HG02943 (cell line): ENCODE results near the gene MCRIP1.

Experiments
- ATAC-seq: cut with Tn5 transposase; IDR thresholded peaks from one replicate; pipeline ENCODE4 v1.9.1; 2021; ENCODE audit warnings: mild to moderate bottlenecking, low read depth, moderate library complexity; ENCODE audit not compliant: unreplicated experiment

Gene MCRIP1

DNA sequence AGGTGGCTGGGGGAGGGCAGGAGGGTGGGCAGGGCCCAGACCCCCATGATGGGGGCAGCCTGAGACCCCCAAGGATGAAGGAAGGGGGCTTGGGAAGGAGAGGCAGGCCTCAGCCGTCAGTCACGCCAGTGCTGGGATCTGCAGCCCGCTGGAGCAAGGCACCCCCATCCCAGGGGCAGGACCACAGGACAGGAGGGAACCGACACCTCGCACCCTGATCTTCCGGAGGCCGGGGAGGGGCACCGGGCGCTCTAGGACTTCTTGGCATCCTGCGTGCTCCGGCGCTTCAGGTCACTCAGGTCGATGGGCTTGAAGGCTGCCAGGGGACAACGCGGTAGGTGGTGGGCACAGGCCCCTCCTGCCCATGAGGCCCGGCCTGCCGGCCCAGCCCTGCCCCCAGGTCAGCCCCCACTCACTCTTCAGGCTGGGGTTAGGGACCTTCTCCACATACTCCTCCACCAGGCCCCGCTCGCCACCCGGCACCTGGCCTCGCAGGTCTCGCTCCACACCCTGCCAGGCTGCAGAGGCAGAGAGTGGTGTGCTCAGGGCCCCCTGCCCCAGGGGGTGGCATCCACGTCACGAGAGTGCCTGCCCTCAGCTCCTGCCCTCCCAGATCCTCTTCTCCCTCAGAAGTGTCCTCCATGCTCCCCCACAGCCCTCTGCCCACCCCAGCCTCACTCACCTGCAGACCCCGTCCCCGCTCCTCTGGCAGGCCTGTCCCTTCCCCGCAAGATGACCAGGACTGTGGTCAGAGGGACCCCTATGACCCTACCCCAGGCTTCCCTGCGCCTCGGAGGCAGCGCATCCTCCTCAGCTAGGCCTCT is 9.9 kb downstream of the MCRIP1 start:
- ATAC-seq = no peak

DNA sequence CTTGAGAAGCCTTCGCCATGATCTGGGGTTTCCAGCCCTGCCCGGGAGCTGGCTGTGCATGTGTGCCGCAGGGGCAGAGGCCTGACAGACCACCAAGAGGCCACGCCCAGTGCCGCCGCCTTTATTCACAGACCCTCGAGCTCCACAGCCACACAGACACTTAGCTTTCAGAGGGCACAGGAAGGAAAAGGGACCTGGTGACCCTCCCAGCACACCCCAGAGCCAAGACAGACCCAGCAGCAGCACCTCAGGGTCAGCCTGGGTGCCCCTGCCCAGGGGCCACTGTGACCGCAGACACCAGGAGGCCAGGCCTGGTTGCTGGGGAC is 10.8 kb downstream of the MCRIP1 start:
- no peak for ATAC-seq

DNA sequence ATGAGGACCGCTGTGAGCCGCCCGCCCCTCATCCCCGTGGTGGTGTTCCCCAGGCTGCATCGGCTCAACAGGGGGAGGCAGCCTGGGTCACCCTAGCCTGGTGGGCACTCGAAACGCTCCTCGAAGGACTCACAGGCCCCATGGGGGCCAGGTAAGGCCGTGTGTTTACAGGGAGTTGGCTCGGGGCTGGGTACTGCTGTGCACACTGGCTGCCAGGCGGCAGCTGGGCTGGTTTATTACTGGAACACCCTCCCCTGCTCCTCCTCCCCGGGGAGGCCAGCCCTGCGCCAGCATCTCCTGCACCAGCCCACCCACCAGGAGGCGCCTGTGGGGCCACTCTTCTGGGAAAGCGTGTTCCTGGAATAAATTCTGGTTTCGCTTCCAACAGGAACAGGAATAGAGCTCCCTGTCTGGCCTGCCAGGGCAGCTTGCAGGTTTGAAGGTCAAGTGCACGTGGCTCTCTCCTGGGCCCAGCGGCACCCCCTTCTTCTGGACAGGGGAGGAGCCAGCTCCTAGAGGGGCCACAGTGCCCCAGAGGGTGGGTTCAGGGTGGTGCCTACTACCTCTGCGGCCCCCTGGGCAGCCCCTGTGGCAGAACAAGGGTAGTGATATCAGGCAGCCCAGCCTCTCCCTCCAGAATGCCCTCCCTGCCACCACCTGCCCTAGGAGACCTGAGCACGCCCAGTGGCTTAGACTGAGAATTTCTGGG is 11.3 kb downstream of the MCRIP1 start:
- ATAC-seq = no peak

DNA sequence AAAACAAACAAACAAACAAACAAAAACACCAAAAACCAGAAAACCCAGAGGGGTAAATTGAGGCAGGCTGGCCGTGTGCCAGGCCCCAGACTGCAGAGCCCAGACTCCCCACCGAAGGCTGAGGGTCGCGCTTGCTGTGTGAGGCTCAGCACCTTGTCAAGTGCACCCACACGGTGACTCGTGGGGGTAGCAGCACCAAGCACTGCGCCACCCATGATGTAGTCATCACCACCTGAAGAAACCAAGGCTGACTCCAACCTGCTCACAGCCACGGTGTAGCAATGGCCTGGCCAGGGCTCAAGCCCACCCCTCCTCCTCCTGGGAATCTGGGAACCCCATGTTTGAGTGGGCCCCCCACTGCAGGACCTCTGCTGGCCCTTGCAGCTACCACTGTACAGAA is 11.9 kb downstream of the MCRIP1 start:
- ATAC-seq = no peak

DNA sequence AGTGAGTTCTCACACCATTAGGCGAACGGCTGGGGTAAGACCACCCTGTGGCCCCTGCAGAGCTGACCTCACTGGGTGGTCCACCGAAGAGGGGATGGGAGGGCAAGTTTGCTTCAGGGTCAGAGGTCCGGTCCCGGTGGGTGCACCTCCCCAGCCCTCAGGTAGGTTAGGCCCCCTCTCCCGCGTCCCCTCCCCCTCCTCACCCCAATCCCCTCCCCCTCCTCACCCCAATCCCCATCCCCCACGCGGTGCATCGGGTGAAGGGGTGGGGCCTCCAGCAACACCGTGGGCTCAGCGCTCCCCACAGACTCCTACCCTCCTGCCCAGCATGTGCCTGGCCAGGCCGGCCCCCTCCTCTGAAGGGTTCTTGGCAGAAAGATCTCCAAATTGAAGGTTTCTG is 13.4 kb downstream of the MCRIP1 start:
- no peak for ATAC-seq

DNA sequence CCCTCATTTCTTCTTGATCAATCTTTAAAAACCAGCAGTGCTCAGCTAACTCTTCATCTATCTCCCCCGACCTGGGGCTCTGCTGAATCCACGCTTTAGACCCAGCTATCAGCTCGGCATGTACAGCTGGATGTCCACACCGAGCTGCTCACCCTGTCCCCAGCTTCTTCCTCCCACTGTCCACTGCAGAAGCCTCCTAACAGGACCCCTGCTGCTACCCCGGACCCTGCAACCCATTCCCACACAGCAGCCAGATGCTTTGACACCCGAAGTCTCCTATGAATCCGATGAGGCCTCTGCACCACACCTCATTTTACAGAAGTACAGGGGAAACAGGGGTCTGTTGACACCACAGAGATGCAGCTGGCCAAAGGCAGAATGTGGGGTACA is 15.3 kb downstream of the MCRIP1 start:
- no peak for ATAC-seq

DNA sequence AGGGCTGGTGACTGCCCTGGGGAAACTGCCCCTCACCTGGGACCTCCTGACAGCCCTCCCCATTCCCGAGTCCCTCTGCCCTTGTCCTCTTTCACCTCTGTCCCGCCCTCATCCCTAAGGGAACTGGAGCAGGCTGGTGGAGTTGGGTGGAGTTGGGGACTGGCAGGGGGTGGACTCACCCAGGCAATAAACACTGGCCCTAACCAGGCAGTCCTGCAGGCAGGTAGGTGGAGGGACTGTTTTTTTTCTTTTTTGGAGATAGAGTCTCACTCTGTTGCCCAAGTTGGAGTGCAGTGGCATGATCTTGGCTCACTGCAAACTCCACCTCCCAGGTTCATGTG is 17.5 kb downstream of the MCRIP1 start:
- no peak for ATAC-seq

DNA sequence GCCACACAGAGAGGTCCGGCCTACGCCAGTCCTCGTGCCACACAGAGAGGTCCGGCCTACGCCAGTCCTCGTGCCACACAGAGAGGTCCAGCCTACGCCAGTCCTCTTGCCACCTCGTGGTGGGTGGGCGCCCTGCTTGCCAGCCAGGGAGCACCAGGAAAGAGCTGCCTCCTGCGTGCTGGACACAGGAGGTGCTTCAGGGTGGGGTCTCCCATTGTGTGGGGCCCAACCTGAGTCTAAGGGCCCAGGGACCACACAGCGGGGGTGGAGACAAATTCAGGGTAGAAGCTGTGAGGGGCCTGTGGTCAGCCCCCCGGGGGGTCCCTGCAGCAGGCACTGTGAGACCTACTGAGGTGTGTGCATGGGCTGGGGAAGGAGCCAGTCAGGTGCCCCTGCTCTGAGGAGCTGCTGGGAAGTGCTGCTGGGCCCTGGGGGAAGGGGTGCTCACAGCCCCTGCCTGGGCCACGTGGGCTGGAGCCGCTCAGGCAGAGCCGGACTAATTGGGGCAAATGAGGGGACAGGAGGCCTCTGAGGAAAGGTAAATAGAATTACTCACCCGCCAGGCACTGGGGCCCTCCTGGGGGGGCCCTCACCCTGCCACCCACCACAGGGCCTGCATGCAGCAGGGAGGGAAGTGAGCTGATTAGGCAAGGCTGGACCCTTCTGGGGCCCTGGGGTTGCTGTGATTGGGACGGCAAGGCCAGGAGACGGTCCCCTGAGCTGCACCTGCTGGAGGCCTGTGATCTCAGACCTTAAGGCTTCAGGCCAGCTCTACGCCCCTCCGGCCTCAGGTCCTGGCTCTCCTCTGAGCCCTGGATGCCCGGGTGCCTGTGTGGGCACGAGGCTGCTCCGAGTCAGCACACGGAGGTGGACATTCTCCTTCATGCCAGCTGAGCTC is 18.1 kb downstream of the MCRIP1 start:
- no peak for ATAC-seq

DNA sequence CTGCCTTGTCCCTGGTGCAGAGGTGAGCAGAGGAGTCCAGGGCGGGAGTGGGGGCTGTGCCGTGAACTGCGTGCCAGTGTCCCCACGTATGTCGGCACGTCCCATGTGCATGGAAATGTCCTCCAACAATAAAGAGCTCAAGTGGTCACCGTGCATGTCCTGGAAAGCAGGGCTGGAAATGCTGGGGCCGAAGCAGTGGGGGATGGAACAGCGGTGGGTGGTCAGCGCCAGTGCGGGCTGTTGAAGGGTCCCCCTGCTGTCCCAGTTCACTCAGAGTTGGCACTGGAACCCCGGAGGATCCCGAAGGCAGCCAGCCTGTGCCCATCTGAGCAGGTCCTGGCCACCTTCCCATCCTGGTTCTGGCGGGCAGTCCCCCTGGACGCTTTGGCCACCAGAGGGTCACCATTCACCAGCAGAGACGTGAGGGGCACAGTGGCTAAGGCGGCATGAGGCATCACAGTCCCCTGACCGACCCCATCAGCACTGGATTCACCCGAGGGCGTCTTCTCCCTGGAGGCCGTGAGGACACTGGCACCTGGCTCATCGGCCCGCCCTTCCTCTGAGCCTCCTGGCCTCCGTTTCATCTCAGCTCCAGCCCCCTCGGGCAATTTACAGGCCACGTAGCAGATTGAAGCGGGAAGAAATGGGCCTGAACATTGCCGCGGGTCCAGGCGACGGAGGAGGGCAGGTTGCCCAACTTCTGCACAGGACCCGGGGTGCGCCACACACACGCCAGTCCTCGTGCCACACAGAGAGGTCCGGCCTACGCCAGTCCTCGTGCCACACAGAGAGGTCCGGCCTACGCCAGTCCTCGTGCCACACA is 19.0 kb downstream of the MCRIP1 start:
- ATAC-seq = no peak

DNA sequence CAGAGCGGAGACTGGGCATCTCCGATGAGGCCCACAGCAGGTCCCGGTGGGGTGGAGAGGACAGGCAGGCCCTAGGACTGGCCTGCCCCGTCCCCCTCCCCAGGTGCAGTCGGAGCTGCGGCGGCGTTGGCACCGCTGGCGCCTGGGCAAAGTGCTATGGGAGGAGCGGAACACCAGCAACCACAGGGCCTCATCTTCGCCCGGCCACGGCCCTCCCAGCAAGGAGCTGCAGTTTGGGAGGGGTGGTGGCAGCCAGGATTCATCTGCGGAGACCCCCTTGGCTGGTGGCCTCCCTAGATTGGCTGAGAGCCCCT is 19.8 kb downstream of the MCRIP1 start:
- ATAC-seq = no peak

DNA sequence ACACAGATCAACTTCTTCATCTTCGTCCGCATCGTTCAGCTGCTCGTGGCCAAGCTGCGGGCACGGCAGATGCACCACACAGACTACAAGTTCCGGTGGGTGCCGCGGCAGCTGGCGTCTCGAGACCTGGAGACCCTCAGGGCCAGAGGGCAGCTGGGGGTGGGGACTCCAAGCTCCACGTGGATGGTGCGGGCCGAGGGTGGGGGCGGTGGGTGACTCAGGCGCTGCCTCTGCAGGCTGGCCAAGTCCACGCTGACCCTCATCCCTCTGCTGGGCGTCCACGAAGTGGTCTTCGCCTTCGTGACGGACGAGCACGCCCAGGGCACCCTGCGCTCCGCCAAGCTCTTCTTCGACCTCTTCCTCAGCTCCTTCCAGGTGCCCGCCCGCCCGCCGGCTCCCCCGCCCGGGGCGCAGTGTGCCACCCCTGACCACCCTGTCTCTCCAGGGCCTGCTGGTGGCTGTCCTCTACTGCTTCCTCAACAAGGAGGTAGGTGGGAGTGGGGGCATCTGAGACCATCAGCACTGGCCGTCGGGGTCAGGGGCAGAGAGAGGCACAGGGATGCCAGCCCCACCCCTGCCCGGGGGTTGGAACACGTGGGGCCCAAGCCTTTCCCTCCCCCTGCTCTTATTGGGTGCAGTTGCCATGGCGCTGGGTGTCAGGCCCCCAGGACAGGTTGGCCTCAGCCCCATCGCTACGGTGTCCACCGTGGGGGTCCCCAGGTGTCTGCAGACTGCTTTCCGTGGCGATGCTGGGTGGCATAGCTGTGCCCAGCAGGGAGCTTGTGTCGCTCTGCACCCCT is 20.3 kb downstream of the MCRIP1 start:
- no peak for ATAC-seq

DNA sequence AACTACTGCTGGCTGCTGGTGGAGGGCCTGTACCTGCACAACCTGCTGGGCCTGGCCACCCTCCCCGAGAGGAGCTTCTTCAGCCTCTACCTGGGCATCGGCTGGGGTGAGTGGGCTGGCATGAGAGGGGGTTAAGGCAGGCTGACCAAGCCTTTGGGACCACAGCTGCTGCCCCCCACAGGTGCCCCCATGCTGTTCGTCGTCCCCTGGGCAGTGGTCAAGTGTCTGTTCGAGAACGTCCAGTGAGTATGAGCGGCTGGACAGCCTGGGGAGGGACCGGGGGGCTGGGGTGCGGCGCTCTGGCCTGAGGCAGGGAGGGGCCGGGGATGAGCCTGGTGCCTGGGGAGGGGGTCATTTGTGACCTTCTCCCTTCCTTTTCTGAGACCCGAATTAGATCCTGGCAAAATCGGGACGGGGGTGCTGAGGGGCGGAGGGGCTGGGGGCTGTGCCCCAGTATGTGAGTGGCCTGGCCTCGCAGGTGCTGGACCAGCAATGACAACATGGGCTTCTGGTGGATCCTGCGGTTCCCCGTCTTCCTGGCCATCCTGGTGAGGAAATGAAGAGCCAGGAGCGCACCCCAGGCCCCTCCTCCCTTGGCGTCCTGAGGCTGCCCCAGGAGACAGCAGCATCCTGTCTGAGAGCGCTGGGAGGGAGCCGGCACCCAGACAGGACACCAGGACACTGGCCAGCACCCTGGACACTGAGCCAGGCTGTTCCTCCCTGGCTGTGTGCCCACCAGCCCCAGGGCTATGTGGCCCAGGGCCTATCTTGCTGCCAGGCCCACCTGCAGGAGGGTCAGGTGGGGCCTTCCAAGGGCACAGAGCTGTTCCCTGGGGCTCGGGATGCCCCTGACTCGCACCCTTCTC is 21.2 kb downstream of the MCRIP1 start:
- ATAC-seq = no peak

DNA sequence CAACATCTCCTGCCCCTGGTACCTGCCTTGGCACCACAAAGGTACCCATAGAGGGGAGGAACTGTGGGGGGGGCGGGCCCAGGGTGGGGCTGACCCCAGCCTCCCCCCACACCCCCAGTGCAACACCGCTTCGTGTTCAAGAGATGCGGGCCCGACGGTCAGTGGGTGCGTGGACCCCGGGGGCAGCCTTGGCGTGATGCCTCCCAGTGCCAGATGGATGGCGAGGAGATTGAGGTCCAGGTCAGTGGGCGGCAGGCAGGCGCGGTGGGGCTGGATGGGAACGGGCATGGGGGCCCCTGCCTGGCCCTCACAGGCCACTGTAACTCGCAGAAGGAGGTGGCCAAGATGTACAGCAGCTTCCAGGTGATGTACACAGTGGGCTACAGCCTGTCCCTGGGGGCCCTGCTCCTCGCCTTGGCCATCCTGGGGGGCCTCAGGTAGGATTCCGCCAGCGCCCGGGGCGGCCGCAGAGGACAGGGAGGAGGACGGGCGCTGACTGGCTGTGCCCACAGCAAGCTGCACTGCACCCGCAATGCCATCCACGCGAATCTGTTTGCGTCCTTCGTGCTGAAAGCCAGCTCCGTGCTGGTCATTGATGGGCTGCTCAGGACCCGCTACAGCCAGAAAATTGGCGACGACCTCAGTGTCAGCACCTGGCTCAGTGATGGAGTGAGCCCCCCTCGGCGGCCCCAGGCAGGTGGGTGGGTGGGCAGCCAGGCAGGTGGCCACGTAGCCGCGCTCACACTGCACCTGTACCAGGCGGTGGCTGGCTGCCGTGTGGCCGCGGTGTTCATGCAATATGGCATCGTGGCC is 22.0 kb downstream of the MCRIP1 start:
- no peak for ATAC-seq

DNA sequence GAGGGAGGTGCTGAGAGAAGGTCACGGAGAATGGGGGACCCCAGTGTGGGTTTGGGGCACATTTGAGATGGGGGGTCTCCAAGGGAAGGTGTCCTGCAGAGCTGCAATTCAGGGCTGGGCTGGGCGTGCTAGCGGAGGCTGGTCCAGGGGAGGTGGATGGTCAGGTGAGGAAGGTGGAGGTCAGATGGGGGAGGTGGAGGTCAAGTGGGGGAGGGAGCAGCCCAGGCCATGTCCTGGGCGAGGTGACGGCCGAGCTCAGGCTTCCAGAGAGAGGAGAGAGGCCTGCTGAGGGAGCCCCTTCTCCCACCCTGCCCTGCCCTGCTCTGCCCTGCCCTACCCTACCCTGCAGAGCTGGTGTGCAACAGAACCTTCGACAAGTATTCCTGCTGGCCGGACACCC is 22.6 kb downstream of the MCRIP1 start:
- ATAC-seq = no peak

DNA sequence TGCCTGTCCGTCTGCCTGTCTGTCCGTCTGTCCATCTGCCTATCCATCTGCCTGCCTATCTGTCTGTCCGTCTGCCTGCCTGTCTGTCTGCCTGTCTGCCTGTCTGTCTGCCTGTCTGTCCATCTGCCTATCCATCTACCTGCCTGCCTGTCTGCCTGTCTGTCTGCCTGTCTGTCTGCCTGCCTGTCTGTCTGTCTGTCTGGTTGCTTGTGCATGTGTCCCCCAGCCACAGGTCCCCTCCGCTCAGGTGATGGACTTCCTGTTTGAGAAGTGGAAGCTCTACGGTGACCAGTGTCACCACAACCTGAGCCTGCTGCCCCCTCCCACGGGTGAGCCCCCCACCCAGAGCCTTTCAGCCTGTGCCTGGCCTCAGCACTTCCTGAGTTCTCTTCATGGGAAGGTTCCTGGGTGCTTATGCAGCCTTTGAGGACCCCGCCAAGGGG is 23.5 kb downstream of the MCRIP1 start:
- no peak for ATAC-seq

DNA sequence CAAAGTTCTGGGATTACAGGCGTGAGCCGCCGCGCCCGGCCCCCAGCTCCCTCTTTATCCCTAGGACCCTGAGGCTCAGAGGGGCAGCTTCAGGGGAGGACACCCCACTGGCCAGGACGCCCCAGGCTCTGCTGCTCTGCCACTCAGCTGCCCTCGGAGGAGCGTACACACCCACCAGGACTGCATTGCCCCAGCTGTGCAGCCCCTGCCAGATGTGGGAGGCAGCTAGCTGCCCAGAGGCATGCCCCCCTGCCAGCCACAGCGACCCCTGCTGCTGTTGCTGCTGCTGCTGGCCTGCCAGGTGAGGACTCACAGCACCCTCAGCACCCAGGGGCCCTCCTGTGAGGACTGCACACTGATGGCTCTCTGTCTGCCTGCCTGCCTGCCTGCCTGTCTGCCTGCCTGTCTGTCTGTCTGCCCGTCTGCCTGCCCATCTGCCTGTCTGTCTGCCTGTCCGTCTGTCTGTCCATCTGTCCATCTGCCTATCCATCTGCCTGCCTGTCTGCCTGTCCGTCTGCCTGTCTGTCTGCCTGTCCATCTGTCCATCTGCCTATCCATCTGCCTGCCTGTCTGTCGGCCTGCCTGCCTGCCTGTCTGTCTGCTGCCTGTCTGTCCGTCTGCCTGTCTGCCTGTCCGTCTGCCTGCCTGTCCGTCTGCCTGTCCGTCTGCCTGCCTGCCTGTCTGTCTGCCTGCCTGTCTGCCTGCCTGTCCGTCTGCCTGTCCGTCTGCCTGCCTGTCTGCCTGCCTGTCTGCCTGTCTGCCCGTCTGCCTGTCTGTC is 24.1 kb downstream of the MCRIP1 start:
- ATAC-seq = no peak

DNA sequence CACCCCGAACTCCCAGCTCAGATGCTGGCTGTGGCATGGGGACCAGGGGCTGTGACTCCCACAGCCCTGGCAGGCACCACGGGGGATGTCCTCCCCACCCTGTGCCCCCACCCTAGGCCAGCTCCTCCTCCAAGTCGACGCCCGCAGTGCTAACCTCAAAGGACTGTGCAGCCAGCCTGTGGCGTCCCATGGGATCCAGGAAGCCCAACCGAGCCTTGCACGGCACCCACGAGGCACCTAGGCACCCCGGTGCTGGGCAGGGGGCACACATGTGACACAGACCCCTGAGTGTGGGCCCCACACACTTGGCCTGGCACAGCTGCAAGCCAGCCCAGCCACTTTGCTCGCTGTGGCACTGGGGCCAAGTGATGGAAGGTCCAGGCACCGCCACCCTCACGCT is 25.3 kb downstream of the MCRIP1 start:
- no peak for ATAC-seq
